MM.1S (cell line): ENCODE results near the gene TRAPPC8.

Experiments
- DNase-seq: peaks from one replicate; pipeline ENCODE4 v3.0.0-alpha.2; 2015
- H2AFZ ChIP-seq: fragments of 300-600 bp; sonication (generic); 2 replicates; pipeline ENCODE4 v1.6.0; 2016; ENCODE audit warnings: antibody characterized with exemption, low read length
- H3F3A ChIP-seq: fragments of 300-600 bp; sonication (generic); 2 replicates; pipeline ENCODE4 v1.6.1; 2016; ENCODE audit warnings: mild to moderate bottlenecking, antibody characterized with exemption, low read length, moderate library complexity, mixed read lengths; ENCODE audit not compliant: insufficient read depth
- H3K27ac ChIP-seq: fragments of 300-600 bp; sonication (generic); 2 replicates; pipeline ENCODE4 v1.5.1; 2016; ENCODE audit warnings: mild to moderate bottlenecking, low read length
- H3K27me3 ChIP-seq: fragments of 300-600 bp; sonication (generic); replicated peaks from 2 replicates; pipeline ENCODE4 v1.6.0; 2016; ENCODE audit warnings: low read length; ENCODE audit not compliant: insufficient read depth
- H3K36me3 ChIP-seq: fragments of 300-600 bp; sonication (generic); replicated peaks from 2 replicates; pipeline ENCODE4 v1.6.1; 2016; ENCODE audit warnings: mild to moderate bottlenecking, low read length, mixed read lengths; ENCODE audit not compliant: insufficient read depth
- H3K4me1 ChIP-seq: fragments of 300-600 bp; sonication (generic); 2 replicates; pipeline ENCODE4 v1.6.1; 2016; ENCODE audit warnings: low read length, mixed read lengths
- H3K4me2 ChIP-seq: fragments of 300-600 bp; sonication (generic); 2 replicates; pipeline ENCODE4 v1.6.0; 2016; ENCODE audit warnings: low read depth, low read length
- H3K4me3 ChIP-seq: fragments of 300-600 bp; sonication (generic); 2 replicates; pipeline ENCODE4 v1.5.1; 2016; ENCODE audit warnings: low read length, mixed read lengths
- H3K79me2 ChIP-seq: fragments of 300-600 bp; sonication (generic); 2 replicates; pipeline ENCODE4 v1.6.1; 2016; ENCODE audit warnings: mixed run types, low read length, mixed read lengths
- H3K9ac ChIP-seq: fragments of 300-600 bp; sonication (generic); 2 replicates; pipeline ENCODE4 v1.6.1; 2016; ENCODE audit warnings: low read length, mixed read lengths
- H3K9me2 ChIP-seq: fragments of 300-600 bp; sonication (generic); replicated peaks from 2 replicates; pipeline ENCODE4 v1.6.1; 2016; ENCODE audit warnings: mild to moderate bottlenecking, low read length, mixed read lengths; ENCODE audit not compliant: insufficient read depth
- H3K9me3 ChIP-seq: fragments of 300-600 bp; sonication (generic); replicated peaks from 2 replicates; pipeline ENCODE4 v1.6.1; 2016; ENCODE audit warnings: mild to moderate bottlenecking, low read length, mixed read lengths; ENCODE audit not compliant: insufficient read depth
- H4K20me1 ChIP-seq: fragments of 300-600 bp; sonication (generic); 2 replicates; pipeline ENCODE4 v1.6.1; 2016; ENCODE audit warnings: mild to moderate bottlenecking, low read length, moderate library complexity, mixed read lengths; ENCODE audit not compliant: insufficient read depth
- CTCF ChIP-seq: fragments of 300-600 bp; sonication (generic); IDR thresholded peaks from 2 replicates; pipeline ENCODE4 v1.5.1; 2016; ENCODE audit warnings: antibody characterized with exemption, low read length, mixed read lengths
- EZH2 ChIP-seq: fragments of 300-600 bp; sonication (generic); optimal IDR thresholded peaks from 2 replicates; pipeline ENCODE3; 2017; ENCODE audit warnings: low read depth, mild to moderate bottlenecking, antibody characterized with exemption, low read length, mixed read lengths
- EZH2phosphoT487 ChIP-seq: fragments of 300-600 bp; sonication (generic); IDR thresholded peaks from 2 replicates; pipeline ENCODE4 v1.6.1; 2018; ENCODE audit warnings: antibody characterized with exemption, low read length

The TRAPPC8 gene

GRCh38 chr18:31860488-31860887, 82.4 kb downstream of the TRAPPC8 start:
- Histone ChIP-seq H3K4me3 (no peak overlapping the region), H3K9me3 (no peaks in the 10 kb centered on the region), H4K20me1 (no peaks in the 10 kb centered on the region), H2AFZ (no peak overlapping the region), H3K36me3 (no peaks in the 10 kb centered on the region), H3F3A (no peaks in the 10 kb centered on the region), H3K4me1 (0 out of 2 replicates have a peak, but pooled peaks cover 6% of the 10 kb centered on the region), H3K27ac (no peak overlapping the region), H3K4me2 (no peak overlapping the region), H3K9me2 (no peaks in the 10 kb centered on the region), H3K79me2 (no peaks in the 10 kb centered on the region), H3K27me3 (no peaks in the 10 kb centered on the region), H3K9ac (no peak overlapping the region)
- no peak for TF ChIP-seq CTCF
- TF ChIP-seq EZH2phosphoT487: no peak
- TF ChIP-seq EZH2: no peak
- no peak for DNase-seq

- Histone ChIP-seq H3K27me3 (no peaks in the 10 kb centered on the region), H2AFZ (no peak overlapping the region), H3K4me3 (no peak overlapping the region), H3K36me3 (peaks cover 7% of the 10 kb centered on the region; the same call in 1 of the 2 replicates), H3K27ac (no peak overlapping the region), H3K4me2 (no peak overlapping the region), H3K79me2 (no peaks in the 10 kb centered on the region), H3K4me1 (0 out of 2 replicates have a peak, but pooled peaks cover 6% of the 10 kb centered on the region), H3F3A (no peaks in the 10 kb centered on the region), H3K9ac (no peak overlapping the region), H4K20me1 (no peaks in the 10 kb centered on the region), H3K9me2 (no peaks in the 10 kb centered on the region), H3K9me3 (no peaks in the 10 kb centered on the region)
- no peak for DNase-seq
- TF ChIP-seq EZH2phosphoT487: no peak
- no peak for TF ChIP-seq CTCF
- TF ChIP-seq EZH2: no peak
These were observed 85.3 kb downstream of the TRAPPC8 start for GRCh38 chr18:31857526-31858106.

GRCh38 chr18:31850844-31851243, 92.1 kb downstream of the TRAPPC8 start:
- no peaks in the 10 kb centered on the region for H3K9me2 ChIP-seq
- peaks cover 12% of the 10 kb centered on the region; the same call in 1 of the 2 replicates for H3K36me3 ChIP-seq
- H2AFZ ChIP-seq: no peak overlapping the region
- H4K20me1 ChIP-seq: no peaks in the 10 kb centered on the region
- H3K9ac ChIP-seq: no peak overlapping the region
- no peaks in the 10 kb centered on the region for H3K4me1 ChIP-seq
- TF ChIP-seq EZH2phosphoT487 (no peak), EZH2 (no peak), CTCF (no peak)
- no peaks in the 10 kb centered on the region for H3F3A ChIP-seq
- DNase-seq: no peak
- H3K9me3 ChIP-seq: no peaks in the 10 kb centered on the region
- H3K4me3 ChIP-seq: no peak overlapping the region
- no peak overlapping the region for H3K27ac ChIP-seq
- no peak overlapping the region for H3K4me2 ChIP-seq
- no peaks in the 10 kb centered on the region for H3K27me3 ChIP-seq
- H3K79me2 ChIP-seq: no peaks in the 10 kb centered on the region
